ELF-1 (cell line): Measurements from ENCODE around the gene STIM1.
"Not testable (repeated sequence)": the region's sequence is repeated elsewhere in the genome, so short reads cannot be mapped to it uniquely, and the experiment has no call there.

Source experiments
- DNase-seq: peaks from one replicate; pipeline ENCODE4 v3.0.0-alpha.2; 2016; ENCODE audit warnings: low read depth, low spot score

The STIM1 gene

DNA sequence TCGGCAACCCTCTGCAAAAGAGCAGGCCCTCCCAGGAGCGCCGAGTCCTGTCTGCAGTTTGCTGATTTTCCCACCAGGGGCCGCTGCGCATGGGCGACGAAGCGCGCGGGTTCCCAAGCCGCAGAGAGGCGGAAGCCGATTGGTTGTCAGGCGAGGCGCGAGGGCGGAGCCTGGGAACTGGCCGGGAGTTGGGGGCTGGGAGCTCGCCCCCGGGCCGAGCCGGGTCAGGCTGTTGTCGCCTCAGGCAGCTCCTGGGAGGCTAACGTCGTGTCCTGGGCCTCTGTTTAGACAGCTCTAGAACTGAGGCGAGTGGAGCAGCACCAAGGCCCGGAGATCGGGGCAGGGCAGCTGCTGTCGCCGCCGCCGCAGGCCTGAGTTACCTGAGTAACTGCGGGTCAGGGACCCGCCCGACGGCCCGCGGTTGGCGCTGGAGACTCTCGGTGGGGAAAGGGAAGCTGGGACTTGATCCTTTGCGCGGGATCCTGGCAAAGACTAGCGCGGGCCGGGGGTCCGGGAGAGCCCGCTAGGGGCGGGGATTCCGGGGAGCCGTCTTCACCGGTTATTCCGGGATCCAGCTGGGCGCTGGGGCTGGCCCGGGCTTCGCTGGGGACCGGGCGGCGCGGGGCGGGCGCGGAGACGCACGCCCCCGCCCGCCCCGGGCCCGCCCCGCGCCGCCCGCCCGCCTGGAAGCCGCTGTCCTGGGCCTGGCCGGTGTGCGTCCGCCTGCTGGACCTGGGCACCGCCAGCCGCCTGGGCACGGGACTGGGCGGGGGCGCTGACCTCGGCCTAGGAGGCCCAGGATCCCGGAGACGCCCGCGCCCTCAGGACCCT is at the start of gene STIM1:
STIM1 (plus strand) TSS at position 688 of the 831 bp plus-strand sequence. CDS start 607 bp downstream, outside the sequence.
- peak; percentile 98 for DNase-seq

DNA sequence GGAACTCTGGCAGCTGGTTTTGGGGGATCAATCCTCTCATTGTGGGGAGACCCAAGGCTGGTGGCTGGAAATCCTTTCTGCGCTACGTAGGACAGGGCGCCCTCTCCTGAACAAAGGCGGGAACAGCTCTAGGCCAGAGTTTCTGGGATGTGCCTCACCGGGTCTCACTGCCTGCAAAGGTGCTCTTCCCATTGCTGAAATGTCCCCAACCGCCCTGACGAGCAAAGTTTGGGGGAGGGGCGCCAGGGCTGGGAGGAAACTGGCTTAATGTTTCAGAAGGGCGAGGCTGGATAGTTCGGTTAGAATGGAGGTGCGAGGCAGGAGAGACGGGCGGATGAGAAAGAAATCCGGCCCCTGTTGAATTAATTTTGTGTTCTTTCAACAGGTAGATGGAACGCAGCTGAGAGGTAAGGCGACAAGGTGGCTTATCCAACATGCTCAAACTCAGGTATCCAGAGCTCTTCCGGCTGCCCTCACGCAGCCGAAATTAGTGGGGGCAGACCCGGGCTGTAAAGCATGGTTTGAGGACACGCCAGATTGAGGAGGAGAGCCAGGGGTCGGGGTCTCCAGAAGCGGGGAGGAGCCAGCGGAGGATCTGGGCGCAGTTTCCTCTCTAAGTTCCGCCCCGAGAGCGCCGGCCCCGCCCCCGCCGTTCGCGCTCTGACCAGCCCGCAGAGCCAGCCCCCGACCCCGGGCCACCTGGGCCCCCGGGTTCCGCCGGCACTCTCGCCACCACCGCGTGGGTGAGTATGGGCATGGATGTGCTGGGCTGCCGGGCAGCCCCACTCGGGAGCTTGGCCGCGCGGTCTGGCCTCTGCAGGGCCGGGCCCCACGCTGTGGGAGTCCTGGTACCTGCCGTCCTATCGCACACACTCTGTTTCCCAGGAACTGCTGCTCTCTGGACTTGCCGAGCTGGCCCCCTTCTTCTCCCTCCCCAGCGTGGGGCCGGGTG is 47.3 kb upstream of the STIM1 start, which contains the start of gene PGAP2:
PGAP2 (plus strand) TSS at position 652 of the 952 bp plus-strand sequence. CDS start 2,700 bp downstream, outside the sequence.
- peak; percentile 93 for DNase-seq

DNA sequence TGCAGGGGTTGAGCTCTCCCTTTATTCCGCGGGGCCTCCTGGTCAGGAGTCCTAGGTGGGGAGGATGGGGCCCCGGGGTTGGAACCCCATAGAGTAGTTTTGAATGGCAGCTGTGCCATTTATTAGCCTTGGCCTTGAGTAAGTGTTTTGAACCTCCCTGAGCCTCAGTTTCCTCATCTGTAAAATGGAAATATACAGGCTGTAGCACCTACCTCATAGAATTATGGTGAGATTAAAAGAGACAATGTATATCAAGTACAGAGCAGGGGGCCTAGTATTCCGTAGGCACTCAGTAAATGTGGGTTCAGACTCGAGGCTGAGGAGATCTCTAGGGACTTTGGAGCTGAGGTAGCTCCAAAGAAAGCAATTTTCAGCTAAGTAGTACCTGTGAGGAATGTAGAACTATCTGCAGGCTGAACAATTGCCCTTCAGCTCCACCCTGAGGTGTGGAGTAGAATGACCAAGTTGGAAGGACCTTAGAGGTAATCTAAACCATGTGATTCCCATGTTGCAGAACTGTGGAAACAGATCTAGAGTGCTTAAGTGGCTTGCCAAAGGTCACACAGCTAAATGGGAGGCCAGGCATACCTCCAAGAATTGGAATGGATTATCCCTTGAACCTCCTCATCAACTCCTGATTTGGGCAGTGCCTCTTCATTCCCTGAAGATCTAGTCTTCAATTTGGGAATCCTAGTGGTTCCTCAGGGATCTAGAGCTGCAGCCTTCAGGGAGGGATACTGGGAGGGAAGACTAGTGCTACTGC is 46.4 kb upstream of the STIM1 start:
- DNase-seq: peak; percentile 41

DNA sequence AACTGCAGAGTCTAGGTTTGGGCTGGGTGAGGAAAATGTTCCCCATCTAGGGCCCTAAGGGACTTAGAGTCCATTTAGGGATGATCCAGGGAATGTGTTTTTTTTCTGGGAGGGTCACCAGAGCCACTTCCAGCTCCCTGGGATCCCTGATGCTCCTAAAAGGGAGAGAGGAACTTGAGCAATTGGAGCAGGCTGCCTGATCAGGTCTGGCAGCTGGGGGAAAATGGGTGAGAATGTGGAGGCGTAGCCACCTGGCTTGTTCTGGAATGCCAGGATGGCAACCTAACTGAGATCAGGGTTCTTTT is 45.9 kb upstream of the STIM1 start:
- DNase-seq: no peak

DNA sequence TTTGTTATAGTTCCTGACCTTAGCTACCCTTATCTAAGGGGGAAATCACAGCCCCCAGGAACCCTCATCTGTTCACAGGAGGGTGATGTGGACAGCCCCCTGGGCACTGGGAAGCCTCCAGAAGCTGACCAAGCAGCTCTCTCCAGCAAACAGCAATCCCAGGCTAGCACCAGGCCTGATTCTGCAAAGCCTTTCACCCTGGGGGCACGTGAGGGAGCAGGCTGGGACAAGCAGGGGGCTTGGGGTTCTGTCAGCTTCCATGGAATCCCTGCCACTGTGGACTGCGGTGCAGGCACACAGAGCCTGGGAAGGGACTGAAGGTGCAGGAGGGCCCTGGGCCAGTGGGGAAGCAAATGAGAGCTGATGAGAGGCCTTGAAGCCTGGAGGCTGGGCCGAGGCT is 45.0 kb upstream of the STIM1 start:
- DNase-seq: peak; percentile 52

DNA sequence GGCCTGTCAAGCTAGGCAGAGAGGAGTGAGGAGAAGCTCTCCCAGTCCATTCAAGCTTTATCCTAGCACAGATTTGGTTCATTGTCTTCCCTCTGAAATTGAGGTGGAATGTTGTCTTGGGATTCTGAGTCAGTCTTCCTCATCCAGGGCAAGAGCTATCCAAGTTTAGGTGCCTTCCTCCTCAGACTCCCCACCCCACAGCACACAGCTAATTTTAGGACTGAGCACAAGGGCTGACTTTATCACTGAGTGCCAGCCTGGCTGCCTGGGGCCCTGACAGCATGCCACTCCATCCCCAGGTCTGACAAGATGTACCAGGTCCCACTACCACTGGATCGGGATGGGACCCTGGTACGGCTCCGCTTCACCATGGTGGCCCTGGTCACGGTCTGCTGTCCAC is 44.5 kb upstream of the STIM1 start:
- DNase-seq: no peak

DNA sequence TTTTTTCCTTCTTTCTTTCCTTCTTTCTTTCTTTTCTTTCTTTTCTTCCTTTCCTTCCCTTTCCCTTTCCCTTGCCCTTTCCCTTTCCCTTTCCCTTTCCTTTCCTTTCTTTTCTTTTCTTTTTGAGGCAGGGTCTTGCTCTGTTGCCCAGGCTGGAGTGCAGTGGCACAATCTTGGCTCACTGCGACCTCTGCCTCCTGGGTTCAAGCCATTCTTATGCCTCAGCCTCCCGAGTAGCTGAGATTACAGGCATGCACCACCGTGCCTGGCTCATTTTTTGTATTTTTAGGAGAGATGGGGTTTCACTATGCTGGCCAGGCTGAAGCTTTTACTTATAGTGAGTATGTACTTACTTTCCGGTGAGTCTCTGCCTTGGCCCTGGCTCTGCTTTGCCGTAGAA is 40.6 kb upstream of the STIM1 start:
- DNase-seq: not testable (repeated sequence)

DNA sequence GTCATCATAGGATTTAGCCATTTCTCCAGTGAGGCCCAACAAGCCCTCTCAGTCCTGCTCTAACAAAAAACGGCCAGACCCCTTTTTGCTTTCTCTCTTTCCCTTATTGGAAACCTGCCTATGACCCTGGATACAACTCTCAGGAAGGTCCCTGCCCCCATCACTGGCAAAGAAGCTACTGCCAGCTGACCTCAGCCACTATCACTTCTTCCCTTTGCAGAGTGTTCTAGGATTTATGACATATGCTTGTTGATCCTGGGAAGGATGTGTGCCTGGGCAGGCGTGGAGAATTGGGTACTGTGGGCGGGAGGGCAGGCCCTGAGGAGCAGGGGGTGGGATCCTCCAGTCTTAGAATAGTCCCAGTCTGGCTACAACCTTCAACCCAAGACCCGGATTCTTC is 39.6 kb upstream of the STIM1 start:
- no peak for DNase-seq

DNA sequence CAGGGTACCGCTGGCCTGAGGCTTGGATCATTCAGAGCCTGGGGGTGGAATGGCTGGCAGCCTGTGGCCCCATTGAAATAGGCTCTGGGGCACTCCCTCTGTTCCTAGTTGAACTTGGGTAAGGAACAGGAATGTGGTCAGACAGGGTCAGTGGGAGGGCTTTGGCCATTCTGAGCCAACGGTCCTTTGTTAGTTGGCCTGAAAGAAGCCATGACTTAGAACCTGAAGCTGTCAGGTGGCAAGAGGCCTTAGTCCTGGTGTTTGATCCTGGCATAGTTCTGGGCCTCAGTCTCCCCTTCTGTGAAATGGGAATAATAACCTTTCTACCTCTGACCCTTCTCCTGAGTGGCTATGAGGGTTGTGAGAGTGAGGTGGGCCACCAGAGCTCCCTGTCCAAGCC is 38.8 kb upstream of the STIM1 start:
- peak; percentile 49 for DNase-seq

DNA sequence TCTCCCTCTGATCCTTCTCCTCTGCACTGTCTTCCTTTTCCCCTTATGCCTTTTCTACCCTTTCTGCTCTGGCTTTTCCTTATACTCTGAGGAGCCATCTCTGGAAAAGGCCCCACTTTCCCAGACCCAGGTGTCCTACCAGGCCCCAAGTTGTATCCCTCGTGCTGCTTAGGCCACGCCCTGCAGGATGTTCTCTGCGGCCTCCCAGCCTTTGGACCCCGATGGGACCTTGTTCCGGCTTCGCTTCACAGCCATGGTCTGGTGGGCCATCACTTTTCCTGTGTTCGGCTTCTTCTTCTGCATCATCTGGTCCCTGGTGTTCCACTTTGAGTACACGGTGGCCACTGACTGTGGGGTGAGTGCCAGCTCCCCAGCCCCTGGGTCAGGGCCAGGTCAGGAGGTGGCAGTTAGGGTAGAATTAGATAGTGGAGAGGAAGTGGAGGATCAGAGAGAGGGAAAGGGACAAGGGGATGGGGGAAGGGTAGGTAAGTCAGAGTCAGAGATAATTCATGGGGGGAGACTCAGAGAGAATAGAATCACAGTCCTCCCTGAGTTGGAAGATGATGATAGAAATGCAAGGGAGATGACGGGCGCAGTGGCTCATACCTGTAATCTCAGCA is 38.2 kb upstream of the STIM1 start:
- DNase-seq: no peak

DNA sequence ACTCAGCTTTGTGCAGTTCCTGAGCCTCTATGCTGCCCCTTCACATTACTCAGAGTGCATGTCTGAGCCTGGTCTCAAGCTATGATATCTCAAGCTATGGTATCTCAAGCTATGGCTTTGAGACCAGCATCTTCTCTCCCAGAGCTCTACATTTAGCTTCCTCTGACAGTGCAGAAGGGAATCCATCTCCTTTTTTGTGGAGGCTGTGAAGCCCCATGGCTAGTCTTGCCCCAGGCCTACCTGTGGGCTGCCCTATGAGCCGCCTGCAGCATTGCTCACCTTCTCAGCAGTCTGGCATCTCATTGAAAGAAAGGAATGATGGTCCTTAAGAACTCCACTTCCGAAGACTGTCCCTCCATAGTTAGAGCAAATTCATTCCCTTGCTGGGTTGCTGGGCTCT is 34.5 kb upstream of the STIM1 start:
- no peak for DNase-seq

DNA sequence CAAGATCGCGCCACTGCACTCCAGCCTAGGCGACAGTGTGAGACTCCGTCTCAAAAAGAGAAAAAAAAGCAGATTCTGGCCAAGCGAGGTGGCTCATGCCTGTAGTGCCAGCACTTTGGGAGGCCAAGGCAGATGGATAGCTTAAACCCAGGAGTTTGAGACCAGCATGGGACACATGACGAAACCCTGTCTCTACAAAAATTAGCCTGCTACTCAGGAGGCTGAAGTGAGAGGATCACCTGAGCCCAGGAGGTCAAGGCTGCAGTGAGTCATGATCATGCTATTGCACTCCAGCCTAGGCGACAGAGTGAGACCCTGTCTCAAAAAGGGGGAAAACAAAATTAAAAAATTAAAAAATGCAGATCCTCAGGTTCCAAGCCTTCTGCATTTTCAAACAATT is 33.2 kb upstream of the STIM1 start:
- DNase-seq: no peak

DNA sequence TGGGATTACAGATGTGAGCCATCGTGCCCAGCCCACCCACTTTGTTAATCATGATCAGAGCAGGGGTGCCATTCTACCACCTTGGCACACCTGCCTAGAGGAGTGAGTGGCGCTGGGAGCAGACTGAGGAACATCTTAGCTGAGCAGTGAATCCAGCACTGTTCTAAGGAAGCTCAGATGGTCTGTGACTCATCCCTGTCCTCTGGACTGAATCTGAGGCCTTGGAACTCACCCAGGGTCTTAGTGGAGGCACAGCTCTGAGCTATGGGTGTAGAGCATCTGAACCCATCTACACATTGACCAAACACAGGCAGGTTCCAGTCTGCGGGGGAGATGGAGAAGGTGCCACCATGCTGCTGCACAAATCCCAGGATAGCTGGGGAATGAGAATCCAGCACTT is 32.2 kb upstream of the STIM1 start:
- DNase-seq: no peak

DNA sequence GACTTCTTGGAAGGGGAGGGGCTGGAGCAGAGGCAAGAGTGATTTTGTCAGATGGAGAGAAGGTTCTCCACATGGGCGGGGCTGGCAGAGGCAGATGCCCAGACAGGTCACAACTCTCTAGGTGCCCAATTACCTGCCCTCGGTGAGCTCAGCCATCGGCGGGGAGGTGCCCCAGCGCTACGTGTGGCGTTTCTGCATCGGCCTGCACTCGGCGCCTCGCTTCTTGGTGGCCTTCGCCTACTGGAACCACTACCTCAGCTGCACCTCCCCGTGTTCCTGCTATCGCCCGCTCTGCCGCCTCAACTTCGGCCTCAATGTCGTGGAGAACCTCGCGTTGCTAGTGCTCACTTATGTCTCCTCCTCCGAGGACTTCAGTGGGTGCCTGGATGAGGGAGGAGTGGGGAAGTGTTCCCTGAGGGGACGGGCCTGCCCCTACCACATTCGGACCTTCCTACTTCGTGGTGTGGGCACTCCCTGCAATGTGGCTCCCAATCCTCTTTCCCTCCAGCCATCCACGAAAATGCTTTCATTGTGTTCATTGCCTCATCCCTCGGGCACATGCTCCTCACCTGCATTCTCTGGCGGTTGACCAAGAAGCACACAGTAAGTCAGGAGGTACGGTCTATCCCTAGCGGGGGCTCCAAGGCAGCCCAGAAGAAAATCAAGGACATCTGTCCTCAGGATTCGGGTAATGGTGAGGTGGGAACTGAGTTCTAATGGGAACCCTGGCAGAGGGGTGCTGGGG is 31.5 kb upstream of the STIM1 start:
- DNase-seq: no peak

DNA sequence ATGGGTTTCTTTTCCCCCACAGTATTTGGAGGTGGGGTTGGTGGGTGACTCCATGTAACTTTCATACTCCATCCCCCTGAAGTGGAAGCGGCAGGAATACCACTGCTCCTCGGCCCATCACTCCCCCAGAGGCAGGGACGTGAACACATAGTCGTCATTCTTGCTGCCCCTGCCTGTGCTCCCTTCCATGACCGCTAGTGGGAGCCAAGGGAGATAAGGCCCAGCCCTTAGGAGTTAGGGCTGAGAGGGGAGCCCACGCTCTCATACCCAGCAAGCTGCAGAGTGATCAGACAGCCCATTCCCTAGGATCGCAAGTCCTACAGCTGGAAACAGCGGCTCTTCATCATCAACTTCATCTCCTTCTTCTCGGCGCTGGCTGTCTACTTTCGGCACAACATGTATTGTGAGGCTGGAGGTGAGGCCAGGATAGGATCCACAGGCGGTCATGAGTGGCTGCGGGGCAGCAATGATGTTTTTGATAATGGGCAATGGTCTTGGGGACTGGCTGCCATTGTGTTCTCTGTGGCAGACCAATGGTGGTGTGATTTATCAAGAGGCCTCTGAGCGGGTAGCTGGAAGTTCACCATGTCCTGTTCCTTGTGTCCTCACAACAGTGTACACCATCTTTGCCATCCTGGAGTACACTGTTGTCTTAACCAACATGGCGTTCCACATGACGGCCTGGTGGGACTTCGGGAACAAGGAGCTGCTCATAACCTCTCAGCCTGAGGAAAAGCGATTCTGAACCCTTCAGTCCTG is 30.6 kb upstream of the STIM1 start:
- peak; percentile 90 for DNase-seq

DNA sequence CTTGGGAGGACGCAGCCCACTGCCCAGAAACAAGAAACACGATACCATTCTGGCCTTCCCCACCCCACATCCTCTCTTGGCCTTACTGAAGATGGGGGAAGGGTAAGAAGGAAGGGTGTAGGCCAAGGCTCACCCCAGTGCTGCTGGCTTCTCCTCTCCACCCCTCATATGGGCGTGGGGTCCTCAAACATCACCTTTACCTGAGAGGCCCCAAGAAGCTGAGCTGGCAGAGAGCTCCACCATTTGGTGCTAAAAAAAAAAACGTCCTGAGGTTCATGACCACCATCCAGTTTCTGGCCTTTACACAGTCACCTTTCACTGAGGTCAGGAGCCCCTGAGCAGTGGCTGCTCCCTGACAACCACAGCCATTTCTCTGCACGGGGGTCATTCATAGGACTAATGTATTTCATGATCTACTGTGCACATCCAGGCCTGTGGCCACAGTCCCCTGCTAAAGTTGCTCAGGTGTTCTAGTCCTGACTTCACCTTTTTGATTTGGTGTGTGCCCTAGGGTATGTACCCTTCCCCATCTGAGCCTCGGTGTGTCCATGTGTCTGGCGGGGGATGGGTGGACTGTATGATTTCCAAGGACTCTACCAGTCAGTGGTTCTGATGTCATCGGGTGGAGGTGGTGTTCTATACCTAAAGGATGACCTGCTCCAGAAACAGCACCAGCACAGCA is 29.9 kb upstream of the STIM1 start:
- DNase-seq: no peak

DNA sequence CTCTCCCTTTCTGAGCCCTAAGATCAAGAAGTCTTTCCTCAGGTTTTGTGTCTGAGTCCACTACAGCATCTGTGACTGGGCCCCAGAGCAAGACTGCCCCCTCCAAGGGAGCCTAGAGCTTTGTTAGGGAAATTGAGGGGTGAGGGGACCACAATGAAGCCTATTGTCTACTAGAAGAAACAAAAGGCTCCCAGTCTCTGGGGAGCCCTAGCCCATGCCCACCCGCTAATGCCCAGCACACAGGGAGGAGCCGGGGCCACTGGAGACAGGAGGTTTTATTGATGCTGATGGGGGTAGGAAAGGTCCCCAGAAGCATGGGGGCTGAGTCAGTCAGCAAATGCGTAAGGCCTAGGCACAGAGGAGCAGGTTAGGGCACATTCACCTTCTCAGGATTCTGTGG is 28.7 kb upstream of the STIM1 start:
- no peak for DNase-seq

DNA sequence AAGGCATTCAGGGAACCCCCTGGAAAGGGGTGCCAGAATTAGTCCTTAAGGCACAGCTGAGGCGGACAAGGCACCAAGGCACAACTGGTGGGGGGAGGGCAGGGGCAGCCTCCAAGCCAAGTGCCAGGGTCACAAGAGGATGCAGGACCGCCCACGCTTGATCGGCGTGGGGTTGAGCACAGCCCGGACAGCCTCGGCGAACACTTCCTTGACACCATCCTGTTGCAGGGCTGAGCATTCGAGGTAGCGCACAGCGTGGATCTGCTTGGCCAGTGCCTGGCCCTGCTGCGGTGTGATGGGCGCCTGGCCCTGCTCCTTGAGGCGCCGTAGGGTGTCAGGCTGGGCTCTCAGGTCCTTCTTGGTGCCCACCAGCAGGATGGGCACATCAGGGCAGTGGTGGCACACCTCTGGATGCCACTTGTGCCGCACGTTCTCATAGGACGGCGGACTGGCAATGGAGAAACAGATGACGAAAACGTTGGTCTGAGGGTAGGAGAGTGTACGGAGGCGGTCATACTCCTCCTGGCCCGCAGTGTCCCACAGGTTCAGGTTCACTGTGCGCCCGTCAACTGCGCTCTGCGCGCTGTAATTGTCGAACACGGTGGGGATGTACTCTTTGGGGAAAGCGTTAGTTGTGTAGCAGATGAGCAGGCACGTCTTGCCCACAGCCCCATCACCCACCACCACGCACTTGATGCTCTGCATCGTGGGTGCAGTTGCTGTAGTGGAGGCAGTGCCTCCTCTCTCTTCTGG is 27.9 kb upstream of the STIM1 start:
- no peak for DNase-seq

DNA sequence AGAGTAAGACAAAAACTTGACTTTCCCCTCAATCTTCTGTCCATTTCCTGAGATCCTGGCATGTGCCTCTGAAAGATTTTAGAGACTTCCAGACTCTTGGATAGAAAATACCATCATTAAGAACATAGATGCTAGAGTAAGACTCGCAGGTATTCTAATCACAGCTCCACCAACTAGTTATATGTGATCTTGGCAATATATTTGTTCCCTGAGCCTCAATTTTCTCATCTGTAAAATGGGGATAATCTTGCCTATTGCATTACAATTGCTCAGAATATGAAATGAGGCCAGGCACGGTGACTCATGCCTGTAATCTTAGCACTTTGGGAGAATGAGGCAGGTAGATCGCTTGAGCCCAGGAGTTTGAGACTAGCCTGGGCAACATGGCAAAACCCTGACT is 25.4 kb upstream of the STIM1 start:
- no peak for DNase-seq
